Stimulated activated CD8-positive, alpha-beta memory T cell treated with anti-CD3 and anti-CD28 coated beads, Interleukin-4, amount 100 ng/mL, for 4 hours (primary cell): ENCODE data around the gene ACOT12.
"Not testable (repeated sequence)": the region's sequence is repeated elsewhere in the genome, so short reads cannot be mapped to it uniquely, and the experiment has no call there.

Experiments
- DNase-seq, 2 donors: peaks; one replicate each; pipeline ENCODE4 v3.0.0-alpha.2; 2020; ENCODE audit warnings: low read depth in 2 of 2, low spot score in 1 of 2

The ACOT12 gene

GRCh38 chr5:81294021-81294420 lies 99.9 kb downstream of the ACOT12 start:
- not testable (repeated sequence) for DNase-seq

- no peak for DNase-seq
Measured at GRCh38 chr5:81292130-81292529, 101.8 kb downstream of the ACOT12 start.

GRCh38 chr5:81290146-81290545 lies 103.8 kb downstream of the ACOT12 start:
- DNase-seq = no peak

GRCh38 chr5:81288021-81288433 lies 105.9 kb downstream of the ACOT12 start:
- DNase-seq = no peak

- no peak for DNase-seq
Measured at GRCh38 chr5:81286059-81286617, 107.8 kb downstream of the ACOT12 start.

- no peak for DNase-seq
Measured at GRCh38 chr5:81283976-81284375, 110.0 kb downstream of the ACOT12 start.
